Esophagus (tissue), 2 donors: Measurements from ENCODE around the gene RDH14. TPM values are rescaled to one million over a fixed set of nuclear protein-coding genes. Genes with fewer than 3 reads are reported as not detected.

Experiments
- H3K27ac ChIP-seq, 2 donors: one replicate each; pipeline ENCODE4 v1.5.1; 2013; ENCODE audit warnings: low read depth in 2 of 2, mild to moderate bottlenecking in 2 of 2, inconsistent platforms in 1 of 2, low read length in 1 of 2, moderate library complexity in 1 of 2
- H3K27me3 ChIP-seq, 2 donors: one replicate each; pipeline ENCODE4 v1.6.1; 2013; ENCODE audit warnings: low read length in 2 of 2, control low read depth in 1 of 2, mild to moderate bottlenecking in 1 of 2; ENCODE audit not compliant: insufficient read depth in 2 of 2, control insufficient read depth in 1 of 2
- H3K36me3 ChIP-seq, 2 donors: one replicate each; pipeline ENCODE4 v1.6.1; 2013; ENCODE audit warnings: low read length in 1 of 2; ENCODE audit not compliant: control insufficient read depth in 2 of 2, insufficient read depth in 2 of 2
- H3K4me1 ChIP-seq, 2 donors: one replicate each; pipeline ENCODE4 v1.6.1; 2013; ENCODE audit warnings: low read length in 1 of 2; ENCODE audit not compliant: control insufficient read depth in 2 of 2, insufficient read depth in 2 of 2
- H3K4me3 ChIP-seq, 2 donors: one replicate each; pipeline ENCODE4 v1.5.1; 2013; ENCODE audit warnings: low read length in 2 of 2, mild to moderate bottlenecking in 2 of 2, low read depth in 1 of 2, moderate library complexity in 1 of 2
- H3K9me3 ChIP-seq, 2 donors: one replicate each; pipeline ENCODE4 v1.6.1; 2013; ENCODE audit warnings: mild to moderate bottlenecking in 2 of 2, low read depth in 1 of 2, low read length in 1 of 2, moderate library complexity in 1 of 2; ENCODE audit not compliant: control insufficient read depth in 2 of 2, insufficient read depth in 1 of 2
- WGBS, 2 donors: extraction: QIAGEN DNeasy Blood & Tissue Kit; methylation state at CpG; one replicate each; pipeline ENCODE4 v1.1.7; 2013; 5-methylcytosine and 5-hydroxymethylcytosine counted together
- polyA plus RNA-seq, 2 donors: library from polyadenylated mRNA; stranded (reverse); fragments of 200-250 nt; gene quantifications; one replicate each; pipeline ENCODE4 v1.2.3, GENCODE V29; 2013
- donor health status: healthy with polysubstance abuse.
- donor health status: Bipolar disorder and iron deficiency.

RDH14 gene
- polyA plus RNA-seq, 2 donors = 11.8 to 14.3 TPM

DNA sequence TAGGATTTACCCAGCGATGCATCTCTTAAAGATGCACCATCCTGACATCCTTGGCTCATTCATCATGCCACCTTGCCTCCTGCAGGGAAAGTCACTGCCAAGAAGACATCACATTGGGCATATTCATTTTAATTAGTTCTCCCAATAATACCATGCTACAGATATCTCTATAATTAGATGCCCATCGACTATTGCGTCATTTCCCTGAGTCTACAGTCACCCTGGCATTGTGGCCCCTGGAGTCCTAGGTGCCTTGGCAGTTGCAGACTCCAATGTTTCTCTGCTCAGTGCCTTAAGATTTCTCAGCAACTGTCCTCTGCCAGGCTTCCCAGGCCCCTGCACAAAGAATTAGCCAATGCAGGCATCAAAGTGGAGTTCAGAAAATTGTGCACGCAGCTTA is 32.6 kb downstream of the RDH14 start:
- WGBS, 2 donors = 75 to 80% methylated on average over 4 of the region's 4 CpGs
- Histone ChIP-seq H3K27ac (no peak overlapping the region), H3K4me1 (peaks cover 0 to 4% of the 10 kb centered on the region in 2 donors), H3K4me3 (no peak overlapping the region), H3K36me3 (no peaks in the 10 kb centered on the region), H3K9me3 (no peaks in the 10 kb centered on the region), H3K27me3 (no peaks in the 10 kb centered on the region)

DNA sequence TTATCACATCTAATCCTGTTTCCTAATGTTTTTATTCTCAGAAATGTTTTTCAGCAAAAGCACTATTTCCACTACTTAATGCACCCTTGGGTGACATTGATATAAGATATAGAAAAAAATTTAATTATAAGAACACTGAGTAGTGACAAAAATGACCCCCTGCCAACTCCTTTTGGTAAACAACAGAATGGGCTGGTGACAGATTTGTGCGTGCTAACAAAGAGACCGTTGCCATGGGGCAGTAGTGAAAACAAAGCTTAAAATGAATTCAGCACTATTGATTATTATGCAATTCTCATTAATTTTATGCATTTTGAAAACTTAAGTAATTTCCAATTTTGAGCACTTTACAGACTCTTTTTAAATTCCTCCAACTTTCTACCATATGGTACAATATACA is 33.1 kb downstream of the RDH14 start:
- H3K4me3 ChIP-seq = no peak overlapping the region
- WGBS, 2 donors = 77 to 83% methylated on average over 2 of the region's 2 CpGs
- no peaks in the 10 kb centered on the region for H3K9me3 ChIP-seq
- no peak overlapping the region for H3K27ac ChIP-seq
- H3K27me3 ChIP-seq = no peaks in the 10 kb centered on the region
- peaks cover 0 to 4% of the 10 kb centered on the region in 2 donors for H3K4me1 ChIP-seq
- H3K36me3 ChIP-seq = no peaks in the 10 kb centered on the region

DNA sequence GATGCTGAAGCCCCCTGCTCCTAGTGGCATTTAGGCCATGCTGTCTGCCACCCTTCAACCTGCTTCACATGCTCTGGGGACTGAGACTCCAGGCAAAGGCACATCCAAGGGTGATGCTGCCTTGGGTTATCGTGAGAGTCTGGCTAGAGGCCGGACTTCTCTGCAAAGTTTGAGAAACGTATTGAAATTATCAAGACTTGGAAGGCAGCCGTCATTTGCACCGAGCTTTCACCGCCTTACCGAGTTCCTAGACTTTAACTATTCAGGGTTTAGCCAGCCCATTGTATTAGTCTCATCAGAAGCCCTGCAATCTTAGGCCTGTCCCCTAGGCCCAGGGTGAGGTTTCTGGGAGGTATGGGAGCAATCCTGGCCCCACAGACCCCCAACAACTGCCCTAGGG is 34.0 kb downstream of the RDH14 start:
- Histone ChIP-seq H3K9me3 (no peaks in the 10 kb centered on the region), H3K4me3 (no peak overlapping the region)
- 83 to 88% methylated on average over 7 of the region's 7 CpGs for WGBS, 2 donors

DNA sequence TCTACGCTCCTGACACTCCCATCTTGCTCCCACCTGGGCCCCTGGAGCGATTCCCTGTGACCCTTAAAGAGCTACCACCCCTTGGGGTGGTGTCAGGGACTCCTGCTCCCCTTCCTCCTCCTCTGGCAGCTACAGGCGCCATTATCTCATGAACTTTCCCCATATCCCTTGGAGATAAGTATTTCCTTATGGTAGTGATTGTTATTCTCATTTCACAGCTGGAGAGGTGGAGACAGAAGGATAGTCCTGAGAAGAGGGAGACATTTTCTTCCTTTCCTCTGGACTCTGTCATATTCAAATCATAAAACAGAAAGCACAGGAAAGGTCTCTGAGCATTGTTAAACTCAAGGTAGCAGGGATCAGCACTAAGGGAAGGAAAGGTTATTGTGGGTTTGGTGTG is 34.6 kb downstream of the RDH14 start:
- 90 to 96% methylated on average over 3 of the region's 3 CpGs for WGBS, 2 donors
- H3K4me3 ChIP-seq = no peak overlapping the region
- H3K27ac ChIP-seq = no peak overlapping the region
- no peaks in the 10 kb centered on the region for H3K27me3 ChIP-seq
- H3K9me3 ChIP-seq = no peaks in the 10 kb centered on the region
- peaks cover 0 to 4% of the 10 kb centered on the region in 2 donors for H3K4me1 ChIP-seq
- no peaks in the 10 kb centered on the region for H3K36me3 ChIP-seq

More for the DNA sequence above, 34.0 kb downstream of the RDH14 start:
- H3K4me1 ChIP-seq = peaks cover 0 to 4% of the 10 kb centered on the region in 2 donors
- H3K27me3 ChIP-seq = no peaks in the 10 kb centered on the region
- no peaks in the 10 kb centered on the region for H3K36me3 ChIP-seq
- H3K27ac ChIP-seq = no peak overlapping the region

DNA sequence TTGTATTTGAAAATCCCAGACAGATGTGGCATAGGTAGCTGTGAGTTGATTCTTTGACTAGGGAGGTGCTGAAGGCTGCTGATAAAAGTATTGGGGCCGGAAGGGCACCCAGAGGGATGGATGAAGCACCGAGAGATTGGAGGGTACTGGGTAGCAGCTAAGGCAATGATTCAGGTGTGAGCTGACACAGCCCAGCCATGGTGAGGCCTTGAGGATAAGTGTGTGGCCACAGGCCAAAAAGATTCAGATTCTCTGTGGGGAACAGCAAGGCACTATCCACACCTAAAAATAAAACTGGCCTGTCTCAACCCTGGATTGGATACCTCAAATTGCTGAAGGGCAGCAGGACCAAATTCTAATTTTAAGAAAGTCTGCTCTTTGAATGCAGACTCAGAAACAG is 35.2 kb downstream of the RDH14 start:
- Histone ChIP-seq H3K36me3 (no peaks in the 10 kb centered on the region), H3K4me3 (no peak overlapping the region), H3K9me3 (no peaks in the 10 kb centered on the region), H3K27ac (no peak overlapping the region), H3K4me1 (peaks cover 0 to 4% of the 10 kb centered on the region in 2 donors), H3K27me3 (no peaks in the 10 kb centered on the region)
- 86 to 91% methylated on average over 2 of the region's 2 CpGs for WGBS, 2 donors

DNA sequence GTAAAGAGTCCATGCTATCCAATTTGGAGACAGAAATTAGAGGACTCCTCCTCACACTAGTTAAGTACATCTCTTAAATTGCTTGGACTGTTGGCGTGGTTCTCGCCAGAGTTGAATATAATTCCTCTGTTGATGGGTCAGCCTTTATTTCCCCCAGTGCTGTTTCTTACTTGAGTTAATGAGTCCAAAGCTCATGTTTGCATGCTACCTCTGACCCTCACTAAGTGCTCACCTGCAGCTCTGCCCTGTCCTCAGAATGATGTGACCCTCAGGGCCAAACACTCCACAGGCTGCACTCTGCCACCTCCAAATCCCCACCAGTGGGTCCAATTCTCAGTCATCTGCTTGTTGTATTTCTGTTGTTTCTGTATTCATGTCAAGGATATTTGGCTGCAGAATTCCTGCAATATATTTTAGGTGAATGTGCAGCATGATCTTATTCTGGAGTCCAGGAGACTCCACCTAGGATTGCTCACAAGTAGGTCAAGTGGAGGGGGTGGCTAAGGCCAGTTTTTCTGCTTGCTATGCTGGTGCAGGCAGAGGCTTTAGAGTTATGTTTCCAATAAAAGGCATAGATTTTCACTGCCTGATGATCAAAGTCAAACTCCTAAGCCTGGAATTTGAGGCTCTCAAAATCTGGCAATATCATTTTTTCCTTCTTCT is 37.8 kb downstream of the RDH14 start:
- no peak overlapping the region for H3K4me3 ChIP-seq
- peaks cover 0 to 4% of the 10 kb centered on the region in 2 donors for H3K4me1 ChIP-seq
- whole genome bisulfite sequencing, 2 donors = 91 to 97% methylated on average over 2 of the region's 2 CpGs
- H3K36me3 ChIP-seq = no peaks in the 10 kb centered on the region
- H3K27me3 ChIP-seq = no peaks in the 10 kb centered on the region
- H3K9me3 ChIP-seq = no peaks in the 10 kb centered on the region
- H3K27ac ChIP-seq = no peak overlapping the region

DNA sequence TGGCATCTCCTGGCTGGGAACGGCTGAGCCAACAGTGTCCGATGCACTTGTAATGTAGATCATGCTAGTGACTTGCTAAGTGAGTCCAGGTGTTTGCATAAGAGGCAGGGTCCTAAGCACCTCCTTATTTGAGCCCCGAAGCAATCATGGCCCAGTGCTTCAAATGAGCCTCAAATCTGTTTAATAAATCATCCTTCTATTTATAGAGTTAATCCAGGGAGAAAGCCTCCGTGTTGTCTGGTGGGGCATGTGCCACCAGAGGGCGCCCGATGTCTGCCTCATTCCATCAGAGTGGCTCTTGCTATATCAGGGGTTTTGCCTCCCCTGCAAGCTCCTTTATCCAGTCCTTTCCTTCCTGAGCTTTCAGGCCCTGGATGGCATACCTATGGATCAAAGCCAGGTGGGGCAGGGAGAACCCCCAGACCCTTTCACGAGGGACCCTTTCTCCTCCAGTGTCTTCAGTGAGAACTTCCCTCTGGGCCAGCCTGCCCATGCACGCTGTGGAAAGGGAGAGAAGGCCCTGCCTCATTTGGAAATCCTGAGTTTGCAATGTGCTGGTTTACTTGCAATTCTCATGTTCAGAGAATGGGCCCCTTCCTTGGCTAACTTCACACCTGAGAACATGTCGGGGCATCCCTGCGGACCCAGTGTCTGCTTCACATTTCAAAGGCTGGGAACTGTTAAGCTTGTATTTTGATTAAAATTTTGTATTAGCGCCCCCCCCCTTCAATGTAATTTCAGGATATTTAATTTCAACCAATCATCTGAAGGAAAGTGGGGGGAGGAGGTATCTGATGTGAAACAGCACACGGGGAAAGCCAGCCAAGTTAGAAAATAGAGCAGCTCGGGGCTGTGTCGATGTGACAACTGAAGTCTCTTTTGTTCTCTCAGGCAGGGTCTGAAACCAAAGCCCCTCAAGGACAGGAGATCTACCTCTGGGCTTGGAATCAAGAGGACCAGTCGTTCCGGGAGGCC is 39.7 kb downstream of the RDH14 start:
- no peak overlapping the region for H3K4me3 ChIP-seq
- H3K4me1 ChIP-seq = peaks cover 0 to 4% of the 10 kb centered on the region in 2 donors
- WGBS, 2 donors = 44 to 46% methylated on average over 16 of the region's 16 CpGs
- H3K27me3 ChIP-seq = no peaks in the 10 kb centered on the region
- H3K36me3 ChIP-seq = no peaks in the 10 kb centered on the region
- H3K9me3 ChIP-seq = no peaks in the 10 kb centered on the region
- peak overlapping the region; percentile 28 to 52 for H3K27ac ChIP-seq

DNA sequence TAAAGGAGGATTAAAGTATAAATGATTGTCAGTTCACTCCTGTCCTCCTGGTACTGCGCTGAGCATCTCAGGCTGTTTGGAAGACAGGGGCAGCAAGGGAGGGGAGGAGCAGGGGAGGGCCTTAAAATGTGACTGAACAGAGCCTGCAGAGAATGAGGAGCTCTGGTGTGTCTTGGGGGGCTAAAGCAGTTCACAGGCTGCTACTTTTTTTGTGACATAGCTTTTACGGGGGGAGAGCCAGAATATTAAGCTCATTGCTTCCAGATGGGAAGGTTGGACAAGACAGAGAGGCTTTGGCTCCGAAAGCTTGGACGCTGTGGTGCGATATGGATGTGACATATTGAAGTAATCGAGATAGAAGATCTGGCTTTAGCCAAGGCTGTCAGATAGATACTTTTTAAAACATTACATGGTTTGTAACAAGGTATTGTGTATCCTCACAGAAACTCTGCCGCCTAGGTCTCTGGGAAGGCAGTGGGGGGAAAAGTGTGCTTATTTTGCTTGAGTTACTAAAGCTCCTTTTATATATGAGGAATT is 40.5 kb downstream of the RDH14 start:
- Histone ChIP-seq H3K4me1 (peaks cover 0 to 4% of the 10 kb centered on the region in 2 donors), H3K9me3 (no peaks in the 10 kb centered on the region), H3K27ac (peak overlapping the region in 1 of 2 donors; percentile 52), H3K27me3 (no peaks in the 10 kb centered on the region), H3K36me3 (no peaks in the 10 kb centered on the region), H3K4me3 (no peak overlapping the region)
- WGBS, 2 donors = 49 to 55% methylated on average over 7 of the region's 7 CpGs

DNA sequence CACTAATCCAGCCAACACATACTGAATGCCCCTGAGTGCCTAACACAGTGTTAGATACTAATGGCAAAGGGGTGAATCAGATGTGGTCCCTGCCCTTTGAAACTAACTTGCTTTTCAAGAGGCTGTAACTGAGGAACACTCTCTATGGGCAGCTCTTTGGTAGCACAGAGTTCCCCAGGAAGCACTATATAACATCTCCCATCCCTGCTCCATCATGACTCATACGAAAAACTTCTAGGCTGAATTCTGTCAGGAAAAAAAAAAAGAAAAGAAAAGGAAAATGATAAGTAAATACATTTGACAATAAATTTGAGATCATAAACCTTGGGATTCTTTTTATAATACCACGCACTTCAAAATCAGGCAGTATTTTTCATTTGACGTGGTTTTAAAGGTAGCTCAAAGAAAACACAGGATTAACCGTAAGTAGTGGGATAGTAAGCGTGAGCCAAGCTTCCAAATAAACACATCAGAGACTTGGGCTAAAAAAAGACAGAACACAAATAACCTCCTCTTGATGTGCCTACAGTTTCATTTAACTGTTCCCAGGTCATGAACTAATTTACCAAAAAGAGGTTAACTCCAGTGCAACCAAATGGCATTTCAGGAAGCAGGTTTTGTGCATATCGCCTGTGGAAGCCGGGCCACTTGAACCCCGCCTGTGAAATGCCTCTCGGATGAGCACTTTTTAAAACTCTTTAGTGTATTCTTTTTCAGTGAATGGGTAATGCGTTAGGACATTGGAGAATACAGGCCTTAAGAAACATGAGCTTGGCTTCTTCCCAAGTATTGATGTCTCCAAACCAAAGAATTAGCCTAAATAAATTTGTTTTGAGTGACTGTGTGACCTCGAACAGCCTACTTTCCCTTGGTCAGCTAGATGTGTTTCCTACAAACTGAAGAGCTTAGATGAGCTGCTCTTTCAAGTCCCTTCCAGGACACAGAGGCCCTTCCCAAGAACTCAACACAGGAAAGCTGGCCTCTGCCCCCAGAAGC is 42.0 kb downstream of the RDH14 start:
- Histone ChIP-seq H3K27ac (peak overlapping the region; percentile 15 to 39), H3K4me3 (no peak overlapping the region), H3K27me3 (no peaks in the 10 kb centered on the region), H3K36me3 (no peaks in the 10 kb centered on the region), H3K4me1 (peaks cover 0 to 5% of the 10 kb centered on the region in 2 donors), H3K9me3 (no peaks in the 10 kb centered on the region)
- 62 to 66% methylated on average over 11 of the region's 11 CpGs for WGBS, 2 donors
